HG03097 (cell line): ENCODE results near the gene PPP1R15A.
"Not testable (repeated sequence)": the region's sequence is repeated elsewhere in the genome, so short reads cannot be mapped to it uniquely, and the experiment has no call there.

Source experiments
- ATAC-seq: cut with Tn5 transposase; IDR thresholded peaks from one replicate; pipeline ENCODE4 v1.9.1; 2021; ENCODE audit not compliant: unreplicated experiment, low FRiP score

PPP1R15A gene

DNA sequence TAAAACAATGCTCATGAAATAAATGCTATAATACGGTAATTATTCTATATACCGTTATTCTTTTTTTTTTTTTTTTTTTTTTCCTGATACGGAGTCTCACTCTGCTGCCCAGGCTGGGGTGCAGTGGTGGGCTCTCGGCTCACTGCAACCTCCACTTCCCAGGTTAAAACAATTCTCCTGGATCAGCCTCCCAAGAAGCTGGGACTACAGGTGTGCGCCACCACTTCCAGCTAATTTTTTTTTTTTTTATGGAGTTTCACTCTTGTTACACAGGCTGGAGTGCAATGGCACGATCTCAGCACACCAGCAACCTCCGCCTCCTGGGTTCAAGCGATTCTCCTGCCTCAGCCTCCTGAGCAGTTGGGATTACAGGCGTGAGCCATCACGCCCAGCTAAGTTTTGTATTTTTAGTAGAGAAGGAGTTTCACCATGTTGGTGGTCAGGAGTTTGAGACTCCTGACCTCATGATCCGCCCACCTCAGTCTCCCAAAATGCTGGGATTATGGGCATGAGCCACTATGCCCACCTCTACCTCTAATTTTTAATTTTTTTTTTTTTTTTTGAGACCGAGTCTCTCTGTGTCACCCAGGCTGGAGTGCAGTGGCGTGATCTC, 6.9 kb downstream of the PPP1R15A start:
- no peak for ATAC-seq

DNA sequence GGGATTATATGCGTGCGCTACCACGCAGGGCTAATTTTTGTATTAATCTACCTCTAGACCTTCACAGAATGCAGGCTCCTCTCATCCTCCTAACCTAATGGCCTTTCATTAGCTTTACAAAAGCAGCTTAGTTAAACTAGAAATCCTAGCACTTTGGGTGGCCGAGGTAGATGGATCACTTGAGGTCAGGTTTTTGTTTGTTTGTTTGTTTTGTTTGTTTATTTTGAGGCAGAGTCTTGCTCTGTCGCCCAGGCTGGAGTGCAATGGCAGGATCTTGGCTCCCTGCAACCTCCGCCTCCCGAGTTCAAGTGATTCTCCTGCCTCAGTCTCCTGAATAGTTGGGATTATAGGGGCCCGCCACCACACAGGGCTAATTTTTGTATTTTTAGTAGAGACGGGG, 7.5 kb downstream of the PPP1R15A start:
- ATAC-seq = not testable (repeated sequence)

GRCh38 chr19:48881741-48882657, 9.8 kb downstream of the PPP1R15A start:
- no peak for ATAC-seq

DNA sequence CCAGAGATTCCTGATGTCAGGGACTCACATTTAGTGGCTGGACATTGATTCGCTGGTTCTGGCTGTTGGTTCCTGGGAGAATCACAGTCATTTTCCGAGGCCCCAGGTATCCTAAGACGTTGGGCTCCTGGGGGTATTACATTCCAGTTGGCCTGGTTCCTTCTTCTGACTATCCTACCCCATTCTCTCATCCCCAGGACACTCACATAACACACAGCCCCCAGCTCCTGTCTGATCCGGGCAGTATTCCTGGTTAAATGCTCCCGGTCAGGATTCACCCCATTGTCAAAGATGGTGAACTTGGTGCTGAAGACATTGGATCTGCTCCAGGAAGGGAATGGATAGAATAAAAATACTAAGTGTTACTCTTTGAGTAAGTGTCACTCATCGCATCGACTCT, 11.5 kb downstream of the PPP1R15A start:
- no peak for ATAC-seq

DNA sequence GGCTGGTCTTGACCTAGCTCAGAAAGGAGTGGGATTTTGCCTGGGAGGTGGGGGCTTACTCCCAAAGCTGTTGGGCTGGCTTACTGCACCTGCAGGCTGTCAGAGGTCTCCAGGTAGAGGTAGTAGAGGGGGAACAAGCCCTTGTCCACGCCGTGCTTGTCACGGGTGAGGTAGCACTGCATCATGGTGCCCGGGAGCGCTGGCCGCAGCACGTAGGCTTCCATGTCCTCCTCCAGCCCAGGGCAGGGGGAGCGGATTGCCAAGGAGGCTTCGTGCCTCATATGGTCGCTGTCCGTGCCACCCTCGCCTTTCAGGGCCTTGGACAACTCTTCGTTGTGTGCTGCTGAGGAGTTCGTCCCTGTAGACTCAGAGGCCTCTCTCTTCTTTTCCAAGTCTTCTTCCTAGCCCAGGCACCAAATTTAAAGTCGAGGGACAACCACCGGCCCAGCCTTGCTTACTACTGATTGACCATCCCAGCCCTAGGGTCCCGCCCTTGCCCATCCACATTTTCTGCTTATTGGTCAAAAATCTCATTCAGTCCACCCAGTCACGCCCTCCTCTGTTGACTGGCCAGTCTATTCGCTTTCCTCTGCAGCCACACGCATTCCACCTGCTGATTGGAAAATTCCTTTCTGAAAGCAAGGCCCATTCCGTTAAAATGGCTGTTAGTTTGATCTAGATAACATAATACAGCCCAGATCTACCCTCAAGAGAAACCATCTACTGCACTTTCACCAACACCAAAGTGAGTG, 15.8 kb downstream of the PPP1R15A start:
- no peak for ATAC-seq

GRCh38 chr19:48889496-48889895, 17.3 kb downstream of the PPP1R15A start:
- not testable (repeated sequence) for ATAC-seq

- no peak for ATAC-seq
These were observed 18.3 kb downstream of the PPP1R15A start for GRCh38 chr19:48890551-48890950.

DNA sequence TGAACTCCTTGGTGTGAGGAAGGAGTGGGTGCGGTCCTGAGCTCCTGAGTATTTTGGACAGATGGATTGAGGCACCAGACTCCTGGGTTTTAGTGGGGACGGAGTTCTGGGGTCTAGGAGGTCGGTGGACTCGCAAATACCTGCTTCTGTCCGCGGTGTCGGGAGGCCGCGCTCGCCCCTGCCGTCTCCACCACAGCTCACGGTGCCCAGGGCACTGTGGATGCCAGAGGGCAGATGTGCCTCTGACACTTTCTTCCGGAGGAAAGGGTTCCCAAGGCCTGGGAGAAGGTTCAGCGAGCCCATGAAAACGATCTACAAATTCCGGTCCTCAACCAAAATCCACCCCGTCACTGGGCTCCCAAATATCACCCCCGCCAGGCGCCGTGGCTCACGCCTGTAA, 23.0 kb downstream of the PPP1R15A start:
- ATAC-seq = no peak

DNA sequence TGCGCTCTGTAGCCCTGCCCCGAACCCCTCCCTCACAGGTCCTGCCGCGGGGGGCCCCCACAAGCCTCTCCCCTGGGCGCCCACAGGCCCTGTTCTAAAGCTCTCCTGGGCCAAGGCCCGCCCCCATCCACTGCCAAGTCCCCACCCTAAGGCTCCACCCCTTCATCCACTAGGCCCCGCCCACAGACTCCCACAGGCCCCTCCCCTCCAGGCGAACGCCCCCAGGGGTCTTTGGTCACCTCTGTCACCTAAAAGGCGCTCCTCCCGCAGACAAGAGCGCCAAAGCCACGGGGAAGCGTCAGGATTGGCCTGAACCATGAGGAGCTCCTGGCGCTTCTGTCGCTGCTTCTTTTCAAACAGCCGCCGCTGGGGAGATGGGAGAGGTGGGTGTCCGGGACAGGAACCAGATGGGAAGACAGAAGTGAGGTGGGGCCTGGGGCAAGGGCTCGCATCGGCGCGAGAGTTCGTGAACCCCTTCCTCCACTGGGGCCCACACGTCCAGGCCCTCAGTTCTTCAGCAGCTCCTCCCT, 24.0 kb downstream of the PPP1R15A start:
- no peak for ATAC-seq

DNA sequence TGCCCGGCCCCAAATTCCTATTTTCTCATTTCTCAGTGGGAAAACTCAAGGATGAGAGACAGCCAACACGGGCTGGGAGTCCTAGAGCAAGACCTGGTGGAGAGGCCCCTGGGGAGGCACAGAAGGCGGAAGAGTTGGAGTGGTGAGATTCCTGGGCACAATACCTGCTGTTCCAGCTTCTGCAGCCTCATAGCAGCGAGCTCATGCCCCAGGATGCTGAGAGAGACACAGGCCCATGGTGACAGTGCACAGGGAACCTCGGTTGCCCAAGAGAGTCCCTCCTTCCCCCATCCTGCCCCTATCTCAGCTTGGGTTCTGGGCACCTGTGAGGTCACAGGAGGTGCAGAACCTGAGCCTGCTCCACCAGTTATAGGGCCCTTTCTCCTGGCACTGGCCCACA, 25.0 kb downstream of the PPP1R15A start:
- no peak for ATAC-seq

DNA sequence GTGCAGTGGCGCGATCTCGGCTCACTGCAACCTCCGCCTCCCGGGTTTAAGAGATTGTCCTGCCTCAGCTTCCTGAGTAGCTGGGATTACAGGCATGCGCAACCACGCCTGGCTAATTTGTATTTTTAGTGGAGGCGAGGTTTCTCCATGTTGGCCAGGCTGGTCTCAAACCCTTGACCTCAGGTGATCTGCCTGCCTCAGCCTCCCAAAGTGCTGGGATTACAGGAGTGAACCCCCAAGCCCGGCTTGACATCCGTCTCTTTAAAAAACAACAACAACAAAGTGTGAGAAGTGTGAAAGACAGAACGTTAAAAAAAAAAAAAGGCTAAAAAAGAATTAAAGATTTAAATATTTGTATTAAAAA, 27.1 kb downstream of the PPP1R15A start:
- not testable (repeated sequence) for ATAC-seq

- ATAC-seq = peak; percentile 85
These were observed 27.7 kb downstream of the PPP1R15A start, which contains the start of gene NUCB1 for GRCh38 chr19:48899781-48900476. Gene NUCB1, plus strand, starts transcription at chr19:48900312. Its CDS starts 485 bp downstream, at chr19:48900797.

- ATAC-seq = peak; percentile 7
These were observed 28.5 kb downstream of the PPP1R15A start for GRCh38 chr19:48900477-48901406.

- ATAC-seq = not testable (repeated sequence)
These were observed 30.1 kb downstream of the PPP1R15A start for GRCh38 chr19:48902291-48902690.

DNA sequence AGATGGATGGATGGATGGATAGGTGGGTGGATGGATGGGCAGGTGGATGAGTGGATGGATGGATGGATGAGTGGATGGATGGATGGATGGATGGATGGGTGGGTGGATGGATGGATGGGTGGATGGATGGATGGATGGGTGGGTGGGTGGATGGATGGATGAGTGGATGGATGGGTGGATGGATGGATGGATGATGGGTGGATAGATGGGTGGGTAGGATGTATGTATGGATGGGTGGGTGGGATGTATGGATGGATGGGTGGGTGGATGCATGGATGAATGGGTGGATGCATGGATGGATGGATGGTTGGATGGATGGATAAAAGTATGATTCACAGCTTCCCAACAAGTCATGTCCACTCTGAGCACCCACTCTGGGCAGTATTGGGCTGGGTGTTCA, 31.6 kb downstream of the PPP1R15A start:
- ATAC-seq = not testable (repeated sequence)

- no peak for ATAC-seq
These were observed 33.4 kb downstream of the PPP1R15A start for GRCh38 chr19:48905664-48906063.

GRCh38 chr19:48906324-48906723, 34.1 kb downstream of the PPP1R15A start:
- ATAC-seq = no peak

DNA sequence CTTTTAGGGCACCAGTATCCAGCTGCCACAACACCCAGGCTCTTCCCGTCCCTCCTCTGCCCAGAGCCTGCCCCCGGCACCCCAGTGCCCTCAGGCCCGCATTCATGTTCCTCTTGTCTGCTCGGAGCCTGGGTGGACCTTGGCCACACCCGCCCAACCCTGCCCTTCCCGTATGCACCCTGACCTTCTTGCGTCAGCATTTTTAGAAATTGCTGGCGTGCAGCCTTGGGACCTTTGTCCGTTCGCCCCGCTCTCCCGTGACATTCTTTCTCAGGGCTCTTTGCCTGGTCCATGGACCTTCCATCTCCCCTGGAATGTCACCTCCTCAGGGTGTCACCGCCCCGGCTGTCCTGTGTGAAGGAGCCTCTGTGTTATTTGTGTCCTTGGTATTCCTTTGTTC, 35.5 kb downstream of the PPP1R15A start:
- ATAC-seq = no peak

GRCh38 chr19:48909424-48910077, 37.3 kb downstream of the PPP1R15A start:
- ATAC-seq = not testable (repeated sequence)
